Tibial artery (tissue), 4 donors: ENCODE measurements around the gene IL17REL.

Source experiments
- DNase-seq, 2 donors: peaks; one replicate each; pipeline ENCODE4 v3.0.0-alpha.2; 2019
- H3K27ac ChIP-seq, 2 donors: fragments of 200-600 bp; sonication (generic) in 1 of 2; 1 replicate in 1 of 2; 2 replicates in 1 of 2; pipeline ENCODE4 v1.5.1; 2018 to 2019; ENCODE audit warnings: mild to moderate bottlenecking in 1 of 2
- H3K27me3 ChIP-seq, 2 donors: fragments of 200-600 bp; sonication (generic) in 1 of 2; one replicate each; pipeline versions ENCODE4 v1.5.1 to v1.6.0; 2016 to 2019
- H3K36me3 ChIP-seq, 3 donors: fragments of 200-600 bp; sonication (generic) in 2 of 3; one replicate each; pipeline ENCODE4 v1.5.1; 2016 to 2019; ENCODE audit warnings: mild to moderate bottlenecking in 2 of 3
- H3K4me1 ChIP-seq, 4 donors: fragments of 200-600 bp; sonication (generic) in 2 of 4; 1 replicate in 3 of 4; 2 replicates in 1 of 4; pipeline ENCODE4 v1.5.1; 2016 to 2019
- H3K4me3 ChIP-seq, 2 donors: fragments of 200-600 bp; sonication (generic) in 1 of 2; 1 replicate in 1 of 2; 2 replicates in 1 of 2; pipeline ENCODE4 v1.5.1; 2018 to 2019; ENCODE audit warnings: mild to moderate bottlenecking in 2 of 2
- H3K9me3 ChIP-seq, 3 donors: fragments of 200-600 bp; sonication (generic) in 1 of 3; one replicate each; pipeline ENCODE4 v1.5.1; 2016 to 2019
- intact Hi-C: fragments of 100-400 bp; cut with DNase I; formaldehyde crosslinking; loops from one replicate; pipeline ENCODE4 v1.15.0; 2023; ENCODE audit warnings: low total_unique reads
- TF ChIP-seq, protein P1 (sequence below), 2 experiments: fragments of 200-600 bp in 1 of 2; fragments of 450-650 bp in 1 of 2; IDR thresholded peaks; one replicate each; pipeline ENCODE4 v1.5.1; 2017 to 2019; ENCODE audit warnings: antibody characterized with exemption in 2 of 2, mild to moderate bottlenecking in 1 of 2, moderate library complexity in 1 of 2

IL17REL gene

DNA sequence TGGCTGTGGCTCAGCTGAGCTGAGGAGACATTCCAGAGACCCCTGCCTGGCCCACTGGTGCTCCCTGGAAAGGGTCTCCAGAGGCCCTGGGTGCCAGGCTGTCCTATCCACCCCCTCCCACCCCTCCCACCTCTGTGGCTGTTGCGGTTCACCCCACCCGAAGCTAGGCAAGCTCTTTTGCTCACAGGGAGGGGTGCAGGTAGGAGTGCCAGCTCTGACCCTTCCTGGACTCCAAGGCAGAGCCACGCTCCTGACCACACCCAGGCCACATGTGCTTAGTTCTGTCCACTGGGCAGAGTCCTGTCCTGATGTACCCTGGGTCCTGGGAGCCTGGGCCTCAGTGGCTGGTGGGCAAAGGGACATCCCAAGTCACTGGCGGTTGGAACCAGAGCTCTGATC is 16.4 kb downstream of the IL17REL start:
- Histone ChIP-seq H3K4me1 (peaks cover 0 to 12% (median 0%) of the 10 kb centered on the region in 4 donors), H3K27me3 (peaks cover 0 to 54% of the 10 kb centered on the region in 2 donors), H3K4me3 (no peak overlapping the region), H3K27ac (no peak overlapping the region), H3K9me3 (peaks cover 0 to 8% (median 6%) of the 10 kb centered on the region in 3 donors), H3K36me3 (no peaks in the 10 kb centered on the region)
- intact Hi-C loops = no loop called here
- peak; percentile 16 to 51 for DNase-seq
- TF ChIP-seq, protein P1, sequence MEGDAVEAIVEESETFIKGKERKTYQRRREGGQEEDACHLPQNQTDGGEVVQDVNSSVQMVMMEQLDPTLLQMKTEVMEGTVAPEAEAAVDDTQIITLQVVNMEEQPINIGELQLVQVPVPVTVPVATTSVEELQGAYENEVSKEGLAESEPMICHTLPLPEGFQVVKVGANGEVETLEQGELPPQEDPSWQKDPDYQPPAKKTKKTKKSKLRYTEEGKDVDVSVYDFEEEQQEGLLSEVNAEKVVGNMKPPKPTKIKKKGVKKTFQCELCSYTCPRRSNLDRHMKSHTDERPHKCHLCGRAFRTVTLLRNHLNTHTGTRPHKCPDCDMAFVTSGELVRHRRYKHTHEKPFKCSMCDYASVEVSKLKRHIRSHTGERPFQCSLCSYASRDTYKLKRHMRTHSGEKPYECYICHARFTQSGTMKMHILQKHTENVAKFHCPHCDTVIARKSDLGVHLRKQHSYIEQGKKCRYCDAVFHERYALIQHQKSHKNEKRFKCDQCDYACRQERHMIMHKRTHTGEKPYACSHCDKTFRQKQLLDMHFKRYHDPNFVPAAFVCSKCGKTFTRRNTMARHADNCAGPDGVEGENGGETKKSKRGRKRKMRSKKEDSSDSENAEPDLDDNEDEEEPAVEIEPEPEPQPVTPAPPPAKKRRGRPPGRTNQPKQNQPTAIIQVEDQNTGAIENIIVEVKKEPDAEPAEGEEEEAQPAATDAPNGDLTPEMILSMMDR (IDR thresholded peaks at IDR 0.05) = no peak

- H3K27ac ChIP-seq = no peak overlapping the region
- peaks cover 0 to 49% of the 10 kb centered on the region in 2 donors for H3K27me3 ChIP-seq
- TF ChIP-seq, protein P1 (IDR thresholded peaks at IDR 0.05) = no peak
- no peak overlapping the region for H3K4me3 ChIP-seq
- H3K9me3 ChIP-seq = peaks cover 0 to 13% (median 10%) of the 10 kb centered on the region in 3 donors
- peaks cover 0 to 12% (median 0%) of the 10 kb centered on the region in 4 donors for H3K4me1 ChIP-seq
- intact Hi-C loops = no loop called here
- no peaks in the 10 kb centered on the region for H3K36me3 ChIP-seq
- DNase-seq = peak; percentile 10 to 60
These were observed 17.0 kb downstream of the IL17REL start for GRCh38 chr22:49995361-49996118.

- Histone ChIP-seq H3K9me3 (peaks cover 0 to 17% (median 10%) of the 10 kb centered on the region in 3 donors), H3K36me3 (no peaks in the 10 kb centered on the region), H3K27me3 (peaks cover 0 to 43% of the 10 kb centered on the region in 2 donors), H3K27ac (no peak overlapping the region), H3K4me1 (peaks cover 0 to 11% (median 0%) of the 10 kb centered on the region in 4 donors), H3K4me3 (no peak overlapping the region)
- intact Hi-C loops = no loop called here
- DNase-seq = peak; percentile 9 to 59
- TF ChIP-seq, protein P1 (IDR thresholded peaks at IDR 0.05) = no peak
These were observed 17.6 kb downstream of the IL17REL start for GRCh38 chr22:49995041-49995360.

GRCh38 chr22:49994361-49995040 is 18.1 kb downstream of the IL17REL start:
- peaks cover 0 to 7% (median 0%) of the 10 kb centered on the region in 4 donors for H3K4me1 ChIP-seq
- TF ChIP-seq, protein P1 (IDR thresholded peaks at IDR 0.05) = no peak
- intact Hi-C loops = no loop called here
- no peak overlapping the region for H3K27ac ChIP-seq
- peak; percentile 8 to 64 for DNase-seq
- H3K4me3 ChIP-seq = no peak overlapping the region
- H3K9me3 ChIP-seq = peaks cover 0 to 21% (median 10%) of the 10 kb centered on the region in 3 donors
- H3K36me3 ChIP-seq = no peaks in the 10 kb centered on the region
- H3K27me3 ChIP-seq = peaks cover 0 to 38% of the 10 kb centered on the region in 2 donors

DNA sequence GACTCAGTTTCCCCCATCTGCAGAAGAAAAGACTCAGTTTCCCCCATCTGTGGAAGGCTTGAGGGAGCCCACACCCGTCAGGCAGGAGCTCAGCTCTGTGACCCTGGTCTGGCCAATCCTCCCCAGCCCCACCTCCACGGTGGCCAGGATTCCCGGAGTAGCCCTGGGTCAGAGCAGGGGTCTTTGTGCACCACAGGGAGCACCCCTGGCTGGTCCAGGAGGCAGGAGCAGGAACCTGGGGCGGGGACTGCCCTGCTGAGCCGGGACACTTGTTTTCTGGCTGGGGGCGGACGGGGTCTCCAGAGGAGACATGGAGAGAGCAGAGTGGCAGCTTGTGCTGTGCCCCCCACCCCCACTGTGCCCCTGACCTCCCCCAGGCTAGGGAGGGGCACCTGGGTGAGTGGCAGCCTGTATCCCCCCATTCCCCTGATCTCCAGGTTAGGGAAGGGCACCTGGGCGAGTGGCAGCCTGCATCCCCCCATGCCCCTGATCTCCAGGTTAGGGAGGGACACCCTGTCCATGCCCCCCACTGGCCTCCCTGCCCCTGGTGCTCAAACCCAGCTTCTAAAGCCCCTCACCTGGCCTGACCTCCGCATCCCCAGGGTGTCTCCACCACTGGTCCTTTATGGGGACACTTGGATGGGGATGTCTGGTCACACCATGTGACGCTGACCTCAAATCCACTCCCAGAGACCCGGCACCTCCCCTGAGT is 18.8 kb downstream of the IL17REL start:
- H3K9me3 ChIP-seq = peaks cover 0 to 21% (median 10%) of the 10 kb centered on the region in 3 donors
- peaks cover 0 to 31% of the 10 kb centered on the region in 2 donors for H3K27me3 ChIP-seq
- TF ChIP-seq, protein P1 (IDR thresholded peaks at IDR 0.05) = no peak
- intact Hi-C loops = no loop called here
- no peak overlapping the region for H3K27ac ChIP-seq
- peaks cover 0 to 4% (median 0%) of the 10 kb centered on the region in 4 donors for H3K4me1 ChIP-seq
- no peak overlapping the region for H3K4me3 ChIP-seq
- H3K36me3 ChIP-seq = no peaks in the 10 kb centered on the region
- peak; percentile 8 to 52 for DNase-seq
